ENCODE results near the gene U2AF2. TPM values are rescaled to one million over a fixed set of nuclear protein-coding genes. Genes with fewer than 3 reads are reported as not detected.

U2AF2 gene
- total RNA-seq, 4 donors from 2014 or later, result 38.1 to 60.2 (median 50.1) TPM

DNA sequence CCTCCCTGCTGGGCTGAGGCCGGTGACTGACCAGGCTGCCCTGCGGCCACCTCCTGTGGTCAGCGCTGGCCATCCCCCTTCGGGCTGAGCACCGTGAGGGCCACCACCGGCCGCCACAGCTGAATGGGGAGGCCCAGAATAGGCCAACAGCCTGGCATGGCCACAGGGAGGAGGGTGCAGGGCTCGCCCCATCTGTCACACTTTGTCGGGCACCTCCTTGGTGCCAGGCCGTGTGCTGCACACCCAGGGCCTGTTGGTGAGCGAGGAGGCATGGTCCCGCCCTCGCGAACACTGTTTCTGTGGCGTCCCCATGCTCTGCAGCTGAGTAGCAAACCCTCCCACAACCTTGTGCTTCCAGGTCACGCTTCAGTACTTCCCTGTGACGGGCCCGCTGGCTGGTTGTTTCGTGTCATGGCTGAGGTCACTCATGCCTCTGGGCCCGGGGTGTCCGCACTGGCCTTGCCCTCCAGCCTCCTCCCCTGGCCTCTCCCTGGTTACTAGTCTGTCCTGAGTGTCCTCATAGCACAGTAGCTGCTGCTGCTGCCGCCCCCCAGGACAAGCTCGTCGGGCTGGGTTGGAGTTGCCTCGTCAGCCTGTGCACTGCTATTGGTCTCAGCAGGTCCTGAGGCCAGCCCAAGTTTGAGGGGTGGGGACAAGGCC is 35.4 kb downstream of the U2AF2 start:
- Histone ChIP-seq H3K4me3 (no peak overlapping the region), H3K9me3 (no peaks in the 10 kb centered on the region), H3K4me1 (no peaks in the 10 kb centered on the region), H3K27me3 (no peaks in the 10 kb centered on the region), H3K27ac (no peak overlapping the region), H3K36me3 (peaks cover 3 to 81% of the 10 kb centered on the region in 2 donors)
- intact Hi-C loops (cut with DNase I; ENCODE audit: low total_unique reads), result no loop called here
- in situ Hi-C loops (cut with MboI; ENCODE audit: low sequenced_read_pairs in 4 of 4), result no loop called here
- ATAC-seq (no peak), DNase-seq (no peak)
- TF ChIP-seq, protein P1, sequence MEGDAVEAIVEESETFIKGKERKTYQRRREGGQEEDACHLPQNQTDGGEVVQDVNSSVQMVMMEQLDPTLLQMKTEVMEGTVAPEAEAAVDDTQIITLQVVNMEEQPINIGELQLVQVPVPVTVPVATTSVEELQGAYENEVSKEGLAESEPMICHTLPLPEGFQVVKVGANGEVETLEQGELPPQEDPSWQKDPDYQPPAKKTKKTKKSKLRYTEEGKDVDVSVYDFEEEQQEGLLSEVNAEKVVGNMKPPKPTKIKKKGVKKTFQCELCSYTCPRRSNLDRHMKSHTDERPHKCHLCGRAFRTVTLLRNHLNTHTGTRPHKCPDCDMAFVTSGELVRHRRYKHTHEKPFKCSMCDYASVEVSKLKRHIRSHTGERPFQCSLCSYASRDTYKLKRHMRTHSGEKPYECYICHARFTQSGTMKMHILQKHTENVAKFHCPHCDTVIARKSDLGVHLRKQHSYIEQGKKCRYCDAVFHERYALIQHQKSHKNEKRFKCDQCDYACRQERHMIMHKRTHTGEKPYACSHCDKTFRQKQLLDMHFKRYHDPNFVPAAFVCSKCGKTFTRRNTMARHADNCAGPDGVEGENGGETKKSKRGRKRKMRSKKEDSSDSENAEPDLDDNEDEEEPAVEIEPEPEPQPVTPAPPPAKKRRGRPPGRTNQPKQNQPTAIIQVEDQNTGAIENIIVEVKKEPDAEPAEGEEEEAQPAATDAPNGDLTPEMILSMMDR (IDR thresholded peaks at IDR 0.05 in 4 of 5, conservative IDR thresholded peaks at IDR 0.05 in 1 of 5), result no peak
- no peak for TF ChIP-seq POLR2A (IDR thresholded peaks at IDR 0.05)

DNA sequence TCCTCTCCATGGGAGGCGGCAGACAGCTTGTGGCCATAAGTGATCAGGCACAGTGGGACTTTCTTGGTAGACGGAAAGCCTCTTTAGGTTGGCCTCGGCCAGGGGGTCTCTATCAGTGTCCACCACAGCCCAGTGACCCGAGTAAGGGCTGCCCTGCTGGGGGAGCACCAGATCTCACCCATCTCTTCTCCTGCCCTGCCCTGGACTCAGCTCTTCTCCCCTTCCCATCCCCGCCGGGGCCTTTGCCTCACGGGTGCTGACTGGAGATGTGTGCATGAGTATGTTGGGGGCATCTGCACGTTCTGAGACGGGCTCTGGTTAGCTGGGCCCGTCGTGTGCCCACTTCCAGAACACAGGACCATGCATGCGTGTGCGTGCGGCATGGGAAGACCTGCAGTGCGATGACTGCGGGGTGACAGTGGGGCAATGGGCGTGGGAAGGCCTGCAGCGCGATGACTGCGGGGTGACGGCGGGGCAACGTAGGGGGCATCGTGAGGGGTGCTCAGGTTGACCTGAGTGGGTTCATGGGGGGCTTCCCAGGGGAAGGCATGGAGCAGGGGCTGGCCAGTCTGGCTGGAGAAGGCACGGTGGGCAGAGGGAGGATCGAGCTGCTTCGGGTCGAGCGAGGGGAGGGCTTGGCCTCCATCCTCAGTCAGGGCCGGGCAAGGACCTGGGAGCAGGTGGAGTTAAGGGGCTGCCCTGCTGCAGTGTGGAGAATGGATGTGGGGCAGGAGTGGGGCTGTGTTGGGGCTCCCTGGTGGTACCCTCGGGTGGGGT is 36.1 kb downstream of the U2AF2 start:
- DNase-seq (no peak), ATAC-seq (no peak)
- TF ChIP-seq POLR2A (IDR thresholded peaks at IDR 0.05), result no peak
- Histone ChIP-seq H3K4me3 (no peak overlapping the region), H3K4me1 (no peaks in the 10 kb centered on the region), H3K9me3 (no peaks in the 10 kb centered on the region), H3K27me3 (no peaks in the 10 kb centered on the region), H3K36me3 (peaks cover 3 to 81% of the 10 kb centered on the region in 2 donors), H3K27ac (no peak overlapping the region)
- intact Hi-C loops (cut with DNase I; ENCODE audit: low total_unique reads), result no loop called here
- in situ Hi-C loops (cut with MboI; ENCODE audit: low sequenced_read_pairs in 4 of 4), result no loop called here

DNA sequence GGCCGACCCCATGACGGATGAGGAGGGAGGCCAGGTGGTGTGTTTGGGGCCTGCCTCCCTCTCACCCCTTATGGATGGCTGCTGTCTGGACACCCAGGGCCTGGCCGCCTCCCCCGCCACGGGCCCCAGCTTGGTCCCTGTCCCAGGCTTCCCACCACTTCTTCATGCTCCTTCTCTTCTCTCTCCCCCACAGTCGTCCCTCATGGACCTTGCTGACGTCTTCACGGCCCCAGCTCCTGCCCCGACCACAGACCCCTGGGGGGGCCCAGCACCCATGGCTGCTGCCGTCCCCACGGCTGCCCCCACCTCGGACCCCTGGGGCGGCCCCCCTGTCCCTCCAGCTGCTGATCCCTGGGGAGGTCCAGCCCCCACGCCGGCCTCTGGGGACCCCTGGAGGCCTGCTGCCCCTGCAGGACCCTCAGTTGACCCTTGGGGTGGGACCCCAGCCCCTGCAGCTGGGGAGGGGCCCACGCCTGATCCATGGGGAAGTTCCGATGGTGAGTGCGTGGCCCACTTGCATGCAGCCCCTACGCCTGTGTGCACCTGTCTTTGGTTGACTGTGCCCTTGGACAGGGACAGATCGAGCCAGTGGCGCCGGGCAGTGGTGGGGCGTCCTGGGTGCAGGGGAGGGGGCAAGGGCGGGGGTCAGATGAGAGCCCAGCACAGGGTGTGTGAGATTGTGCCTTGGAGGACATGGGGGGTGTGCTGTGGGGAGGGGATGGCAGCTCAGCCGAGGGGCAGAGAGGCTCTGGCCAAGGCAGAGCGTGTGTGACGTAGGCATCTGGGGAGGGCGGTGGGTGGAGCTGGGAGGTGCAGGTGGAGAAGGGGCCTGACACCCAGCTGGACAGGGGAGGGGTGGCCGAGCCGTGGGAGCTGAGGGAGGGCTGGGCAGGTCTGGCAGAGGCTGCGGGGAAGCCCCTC is 37.0 kb downstream of the U2AF2 start:
- TF ChIP-seq, protein P1 (IDR thresholded peaks at IDR 0.05 in 4 of 5, conservative IDR thresholded peaks at IDR 0.05 in 1 of 5), result no peak
- TF ChIP-seq POLR2A (IDR thresholded peaks at IDR 0.05), result no peak
- no peak for ATAC-seq
- Histone ChIP-seq H3K9me3 (no peaks in the 10 kb centered on the region), H3K4me1 (no peaks in the 10 kb centered on the region), H3K4me3 (no peak overlapping the region), H3K36me3 (peaks cover 3 to 84% of the 10 kb centered on the region in 2 donors), H3K27me3 (no peaks in the 10 kb centered on the region), H3K27ac (no peak overlapping the region)
- intact Hi-C loops (cut with DNase I; ENCODE audit: low total_unique reads) (no loop called here), in situ Hi-C loops (cut with MboI; ENCODE audit: low sequenced_read_pairs in 4 of 4) (no loop called here)
- no peak for DNase-seq

DNA sequence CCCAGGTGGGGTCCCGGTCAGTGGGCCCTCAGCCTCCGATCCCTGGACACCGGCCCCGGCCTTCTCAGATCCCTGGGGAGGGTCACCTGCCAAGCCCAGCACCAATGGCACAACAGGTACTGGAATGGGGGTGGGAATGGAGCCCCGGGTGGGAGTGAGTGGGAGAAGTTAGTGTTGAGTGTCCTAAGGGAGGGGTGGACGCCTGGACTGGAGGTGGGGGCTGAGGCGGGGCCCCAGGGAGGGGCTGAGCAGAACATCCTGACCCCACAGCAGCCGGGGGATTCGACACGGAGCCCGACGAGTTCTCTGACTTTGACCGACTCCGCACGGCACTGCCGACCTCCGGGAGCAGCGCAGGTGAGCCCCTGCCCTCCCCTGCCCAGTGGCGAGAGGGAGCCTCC is 37.8 kb downstream of the U2AF2 start:
- in situ Hi-C loops (cut with MboI; ENCODE audit: low sequenced_read_pairs in 4 of 4), result no loop called here
- no peak for DNase-seq

More for the DNA sequence above, 37.8 kb downstream of the U2AF2 start:
- TF ChIP-seq POLR2A (IDR thresholded peaks at IDR 0.05), result no peak
- TF ChIP-seq, protein P1 (IDR thresholded peaks at IDR 0.05 in 4 of 5, conservative IDR thresholded peaks at IDR 0.05 in 1 of 5), result no peak
- H3K36me3 ChIP-seq, result peaks cover 3 to 89% of the 10 kb centered on the region in 2 donors
- H3K27me3 ChIP-seq, result no peaks in the 10 kb centered on the region
- H3K4me3 ChIP-seq, result no peak overlapping the region
- H3K9me3 ChIP-seq, result no peaks in the 10 kb centered on the region
- intact Hi-C loops (cut with DNase I; ENCODE audit: low total_unique reads), result no loop called here
- no peak overlapping the region for H3K27ac ChIP-seq
- ATAC-seq, result no peak
- H3K4me1 ChIP-seq, result no peaks in the 10 kb centered on the region

All from gastrocnemius medialis (tissue), 4 donors.